Body of pancreas (tissue), 4 donors: ENCODE measurements around the gene FGD3. TPM values are rescaled to one million over a fixed set of nuclear protein-coding genes. Genes with fewer than 3 reads are reported as not detected.
A peak's percentile ranks its signal among the peaks of the same experiment; 100 is the strongest.

Source experiments
- ATAC-seq: fragments of 150-250 bp; one replicate; pipeline ENCODE4 v1.9.1; 2016
- DNase-seq, 4 donors: peaks; one replicate each; pipeline ENCODE4 v3.0.0-alpha.2; 2019
- H3K27ac ChIP-seq, 4 donors: fragments of 200-600 bp; sonication (generic); 1 replicate in 3 of 4; 2 replicates in 1 of 4; pipeline versions ENCODE4 v1.5.1 to v1.6.1; 2016 to 2019; ENCODE audit warnings: mild to moderate bottlenecking in 1 of 4, mixed read lengths in 1 of 4, moderate library complexity in 1 of 4
- H3K27me3 ChIP-seq, 2 donors: fragments of 200-600 bp; sonication (generic); one replicate each; pipeline ENCODE4 v1.6.0; 2016; ENCODE audit warnings: mild to moderate bottlenecking in 1 of 2
- H3K36me3 ChIP-seq, 2 donors: fragments of 200-600 bp; sonication (generic); replicated peaks in 1 of 2; 2 replicates each; pipeline ENCODE4 v1.5.1; 2016; ENCODE audit warnings: low read depth in 2 of 2; ENCODE audit not compliant: insufficient read depth in 1 of 2
- H3K4me1 ChIP-seq: fragments of 200-600 bp; sonication (generic); one replicate; pipeline ENCODE4 v1.6.0; 2016
- H3K4me3 ChIP-seq, 2 donors: fragments of 200-600 bp; sonication (generic); 1 replicate in 1 of 2; 2 replicates in 1 of 2; pipeline ENCODE4 v1.5.1; 2016 to 2019
- H3K9me3 ChIP-seq, 3 donors: fragments of 200-600 bp; sonication (generic); 1 replicate in 2 of 3; 2 replicates in 1 of 3; pipeline ENCODE4 v1.5.1; 2016
- CTCF ChIP-seq, 7 experiments: fragments of 450-650 bp in 4 of 7; fragments of 200-600 bp in 3 of 7; sonication (generic) in 3 of 7; IDR thresholded peaks; one replicate each; pipeline ENCODE4 v1.5.1; 2016 to 2019; ENCODE audit warnings: antibody characterized with exemption in 7 of 7
- POLR2A ChIP-seq, 3 donors: fragments of 450-650 bp; IDR thresholded peaks; one replicate each; pipeline ENCODE4 v1.6.1; 2016; ENCODE audit warnings: antibody characterized with exemption in 3 of 3, mild to moderate bottlenecking in 2 of 3
- WGBS, 2 donors: methylation state at CpG; one replicate each; pipeline ENCODE4 v1.1.5; 2017; 5-methylcytosine and 5-hydroxymethylcytosine counted together
- intact Hi-C: fragments of 100-400 bp; cut with DNase I; formaldehyde crosslinking; loops from one replicate; pipeline ENCODE4 v1.15.1; 2023
- total RNA-seq, 2 donors: library from RNA; depleted of rRNA; stranded (reverse); fragments of >200 nt; gene quantifications; one replicate each; pipeline ENCODE4 v1.1.0, GENCODE V29; 2016

The FGD3 gene
- total RNA-seq, 2 donors from 2014 or later = 12.2 to 13.2 TPM

DNA sequence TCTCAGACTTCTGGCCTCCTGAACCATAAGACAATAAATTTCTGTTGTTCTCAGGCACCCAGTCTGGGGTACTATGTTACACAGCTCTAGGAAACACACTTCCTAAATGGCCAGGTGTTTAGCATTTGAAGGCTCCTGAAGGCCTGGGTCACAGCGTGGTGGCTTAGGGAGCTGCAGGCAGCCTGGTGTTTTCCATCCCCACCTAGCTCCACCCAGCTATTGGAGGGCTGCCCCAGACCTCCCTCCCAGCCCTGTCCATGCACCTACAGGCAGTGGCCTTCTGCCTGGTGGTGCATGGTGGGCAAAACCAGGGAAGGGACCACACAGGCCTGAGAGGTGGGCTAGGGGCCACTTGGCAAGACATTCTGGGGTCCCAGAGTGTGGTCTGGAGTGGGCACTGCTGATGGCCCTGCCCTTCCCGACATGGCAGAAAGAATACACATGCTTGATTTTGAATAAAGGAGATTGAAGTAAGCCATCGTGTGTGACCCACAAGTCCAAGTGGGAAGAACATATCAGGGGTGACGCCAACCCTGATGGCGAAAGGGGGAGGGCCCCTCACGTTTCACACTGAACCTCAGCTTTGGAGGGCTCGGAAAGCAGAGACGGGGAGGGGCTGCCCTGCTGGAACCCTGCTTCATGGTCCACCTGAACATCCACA, 109.8 kb downstream of the FGD3 start:
- H3K27ac ChIP-seq = no peak overlapping the region
- DNase-seq = peak in 1 of 4 donors; percentile 9
- TF ChIP-seq CTCF (IDR thresholded peaks at IDR 0.05) (no peak), POLR2A (IDR thresholded peaks at IDR 0.05) (no peak)

DNA sequence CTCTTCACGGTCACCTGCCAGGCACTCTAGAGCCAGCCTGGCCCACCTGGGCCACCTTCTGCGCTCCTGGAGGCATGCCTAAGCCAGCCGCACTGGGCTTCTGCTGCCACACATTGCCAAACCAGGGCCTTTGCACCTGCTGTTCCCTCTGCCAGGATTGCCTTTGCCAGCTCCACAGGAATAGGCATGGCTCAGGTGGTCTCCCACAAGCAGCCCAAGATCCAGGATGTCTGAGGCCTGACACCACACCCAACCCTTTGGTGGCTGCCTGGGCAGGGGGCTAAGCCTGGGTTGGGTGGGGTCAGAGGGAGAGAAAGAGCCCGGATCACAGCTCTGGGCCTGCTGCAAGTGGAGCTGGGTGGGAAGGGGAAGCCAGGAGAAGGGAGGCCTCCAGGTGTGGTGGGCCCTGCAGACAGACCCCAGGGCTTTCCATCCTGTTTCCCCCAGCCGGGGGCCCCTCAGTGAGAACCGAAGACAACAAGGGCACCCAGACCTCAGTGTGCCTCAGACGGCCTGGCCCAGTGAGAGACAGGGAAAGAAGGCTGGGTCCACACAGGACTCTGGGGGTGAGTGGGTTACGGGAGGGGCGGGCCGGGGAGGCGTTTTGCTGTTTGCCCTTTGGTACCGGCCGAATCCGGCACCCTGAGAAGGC, 110.5 kb downstream of the FGD3 start:
- Histone ChIP-seq H3K36me3 (no peaks in the 10 kb centered on the region), H3K4me3 (no peak overlapping the region), H3K9me3 (no peaks in the 10 kb centered on the region), H3K4me1 (peaks cover 13% of the 10 kb centered on the region), H3K27ac (peak overlapping the region in 1 of 4 donors; percentile 33), H3K27me3 (no peaks in the 10 kb centered on the region)
- DNase-seq (peak in 1 of 4 donors; percentile 9), ATAC-seq (no peak)
- 52 to 70% methylated on average over 12 to 13 of the region's 14 CpGs for WGBS, 2 donors
- intact Hi-C loops = no loop called here
- TF ChIP-seq CTCF (IDR thresholded peaks at IDR 0.05) = no peak
- TF ChIP-seq POLR2A (IDR thresholded peaks at IDR 0.05) = no peak

More for the DNA sequence above, 109.8 kb downstream of the FGD3 start:
- H3K27me3 ChIP-seq = no peaks in the 10 kb centered on the region
- WGBS, 2 donors = 84 to 86% methylated on average over 8 of the region's 8 CpGs
- H3K36me3 ChIP-seq = no peaks in the 10 kb centered on the region
- H3K9me3 ChIP-seq = no peaks in the 10 kb centered on the region
- intact Hi-C loops = no loop called here
- H3K4me3 ChIP-seq = no peak overlapping the region
- ATAC-seq = no peak
- H3K4me1 ChIP-seq = peaks cover 13% of the 10 kb centered on the region

DNA sequence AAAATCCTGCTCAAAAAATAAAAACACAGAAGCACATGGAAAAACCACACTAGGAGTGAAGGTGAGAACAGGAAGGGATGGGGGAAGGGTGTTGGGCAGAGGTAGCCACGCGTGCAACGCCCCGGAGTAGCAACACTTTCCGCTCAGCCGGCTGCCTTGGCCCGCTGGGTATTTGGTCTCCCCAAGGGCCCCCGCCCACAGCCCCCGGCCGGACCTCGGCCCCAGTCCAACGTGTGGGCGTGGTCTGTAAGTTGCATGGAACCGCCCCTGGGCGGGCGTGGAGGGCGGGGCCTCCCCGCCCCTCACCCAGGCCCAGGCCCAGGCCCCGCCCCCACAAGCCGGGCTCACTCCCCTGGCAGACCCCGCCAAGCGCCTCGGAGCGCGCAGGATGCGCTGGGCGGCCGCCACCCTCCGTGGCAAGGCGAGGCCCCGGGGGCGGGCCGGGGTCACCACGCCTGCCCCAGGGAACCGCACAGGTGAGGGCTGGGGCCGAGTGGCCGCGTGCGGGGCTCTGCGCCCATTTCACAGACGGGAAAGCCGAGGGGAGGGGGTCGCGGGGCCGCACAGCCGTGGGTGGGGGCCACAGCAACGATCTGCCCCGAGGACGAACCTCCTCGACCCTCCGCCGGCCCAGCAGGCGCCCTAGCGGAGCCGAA, 111.2 kb downstream of the FGD3 start, which contains the start of gene SUSD3:
TSS of gene SUSD3 (plus strand) at position 347 of the 656 bp plus-strand sequence. CDS start at position 389, 42 bp downstream.
- intact Hi-C loops = no loop called here
- 3 to 11% methylated on average over 3 to 41 of the region's 55 CpGs for WGBS, 2 donors
- H3K36me3 ChIP-seq = no peaks in the 10 kb centered on the region
- peak; percentile 58 for ATAC-seq
- H3K4me1 ChIP-seq = peaks cover 13% of the 10 kb centered on the region
- H3K9me3 ChIP-seq = no peaks in the 10 kb centered on the region
- H3K27ac ChIP-seq = peak within 1 kb of the TSS in 1 of 4 donors; percentile 33
- H3K4me3 ChIP-seq = peak within 1 kb of the TSS; percentile 10 to 17
- no peak for TF ChIP-seq POLR2A (IDR thresholded peaks at IDR 0.05)
- TF ChIP-seq CTCF (IDR thresholded peaks at IDR 0.05) = no peak
- peak; percentile 52 to 79 (median 62) for DNase-seq
- H3K27me3 ChIP-seq = no peaks in the 10 kb centered on the region

DNA sequence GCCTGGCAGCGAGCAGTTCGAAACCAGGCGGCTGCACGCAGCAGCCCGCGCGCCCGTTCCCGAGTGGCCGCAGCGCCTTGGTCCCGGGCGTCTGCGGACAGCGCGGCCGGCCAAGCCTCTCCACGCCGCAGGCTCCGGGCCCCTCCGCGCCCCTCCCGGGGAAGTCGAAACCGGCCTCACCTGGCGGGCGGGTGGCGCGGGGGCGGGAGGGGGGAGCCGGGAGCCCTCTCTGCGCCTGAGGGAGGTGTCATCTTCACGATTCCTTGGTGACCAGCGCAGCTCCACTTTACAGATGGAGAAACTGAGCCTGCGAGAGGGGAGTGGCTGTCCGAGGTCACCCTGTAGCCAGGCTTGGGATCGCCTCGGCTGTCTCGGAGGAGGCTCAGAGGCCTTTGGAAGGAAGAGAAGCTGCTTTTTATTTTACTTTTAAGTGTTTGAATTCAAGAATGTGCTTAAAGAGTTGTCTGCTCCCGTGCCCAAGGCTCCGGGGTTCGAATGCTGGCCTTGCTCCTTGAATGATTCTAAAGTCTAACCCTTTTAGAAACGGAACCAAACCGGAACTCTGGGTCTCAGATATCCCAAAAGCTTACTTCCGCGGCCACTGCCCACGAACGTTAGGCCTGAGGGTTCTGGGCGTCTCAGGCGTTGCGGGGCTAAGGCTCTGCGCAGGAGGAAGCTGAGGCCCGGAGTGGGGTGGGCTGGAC, 111.8 kb downstream of the FGD3 start:
- 29 to 76% methylated on average over 6 to 51 of the region's 53 CpGs for WGBS, 2 donors
- H3K27me3 ChIP-seq = no peaks in the 10 kb centered on the region
- H3K36me3 ChIP-seq = no peaks in the 10 kb centered on the region
- no peak overlapping the region for H3K27ac ChIP-seq
- peaks cover 13% of the 10 kb centered on the region for H3K4me1 ChIP-seq
- ATAC-seq = peak; percentile 19
- H3K4me3 ChIP-seq = peak overlapping the region; percentile 10 to 17
- peak in 1 of 4 donors; percentile 13 for DNase-seq
- no peaks in the 10 kb centered on the region for H3K9me3 ChIP-seq
- TF ChIP-seq POLR2A (IDR thresholded peaks at IDR 0.05) (no peak), CTCF (IDR thresholded peaks at IDR 0.05) (no peak)
- intact Hi-C loops = no loop called here
